ENCODE results near the gene PNCK.

DNA sequence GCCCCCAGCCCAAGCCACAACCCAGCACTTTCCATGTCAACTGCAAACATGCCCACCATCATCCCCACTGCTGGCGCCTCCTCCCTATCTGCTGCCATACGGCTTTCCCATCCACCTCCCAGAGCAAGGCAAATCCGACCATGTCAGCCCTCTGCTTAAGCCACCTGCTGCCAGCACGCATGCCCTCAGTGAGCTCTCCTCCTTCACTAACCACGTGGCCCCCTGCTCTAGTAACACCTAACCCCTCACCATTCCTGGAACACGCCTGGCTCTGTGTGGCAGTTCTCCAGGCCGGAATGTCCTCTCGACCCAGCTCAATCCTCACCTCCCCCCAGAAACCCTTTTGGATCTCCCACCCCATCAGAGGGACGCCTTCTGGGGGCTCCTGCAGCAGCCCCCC, 33.2 kb upstream of the PNCK start:
- no peak for TF ChIP-seq FOXM1 (IDR thresholded peaks at IDR 0.05; ENCODE audit: borderline replicate concordance)
- TF ChIP-seq ELF4 (IDR thresholded peaks at IDR 0.05), result no peak
- TF ChIP-seq TARDBP (IDR thresholded peaks at IDR 0.05), result no peak
- TF ChIP-seq SP1 (IDR thresholded peaks at IDR 0.05), result no peak
- TF ChIP-seq NFRKB (IDR thresholded peaks at IDR 0.05), result no peak
- TF ChIP-seq LEF1 (IDR thresholded peaks at IDR 0.05; ENCODE audit: borderline replicate concordance), result no peak
- TF ChIP-seq FOXK2 (IDR thresholded peaks at IDR 0.05), result no peak
- TF ChIP-seq FOXA1 (IDR thresholded peaks at IDR 0.05), result no peak
- TF ChIP-seq HDGF (IDR thresholded peaks at IDR 0.05; ENCODE audit: borderline replicate concordance), result no peak
